ENCODE measurements around the gene ADAMTS10. TPM values are rescaled to one million over a fixed set of nuclear protein-coding genes. Genes with fewer than 3 reads are reported as not detected.

The ADAMTS10 gene
- total and polyA plus RNA-seq, 2 of the 8 experiments (the other 6 are each of a cell fraction or from before 2014, with no cell fraction given): 6.9 to 17.4 TPM

- peaks cover 17% of the 10 kb centered on the region for H3K23me2 ChIP-seq (ENCODE audit: low read depth, low read length)
- WGBS, 2 experiments (ENCODE audit: extremely low coverage in 1 of 2, insufficient coverage in 1 of 2, insufficient read length in 1 of 2, insufficient replicate concordance in 2 of 2, low coverage in 1 of 2, low lambda C conversion rate in 2 of 2, missing lambda C conversion rate in 1 of 2): 3% methylated on average over 46 of the region's 47 CpGs; no CpG with 5 or more reads in 1 of the 2 experiments
- H3K18ac ChIP-seq (ENCODE audit: extremely low read depth, low read length): peak overlapping the region; percentile 97
- peaks cover 10 to 29% (median 19%) of the 10 kb centered on the region in 4 experiments for H3K4me1 ChIP-seq (replicated peaks in 1 of 4; ENCODE audit: control insufficient read depth in 3 of 4, insufficient read depth in 4 of 4, low read length in 3 of 4)
- peaks cover 5% of the 10 kb centered on the region in 2 experiments; a peak in 3 of 4 replicates for H3K9me3 ChIP-seq (ENCODE audit: insufficient read depth in 2 of 2, low read depth in 1 of 2, low read length in 1 of 2)
- peak overlapping the region in 3 of 4 experiments; percentile 61 to 83 (median 75); a peak in 6 of 7 replicates for H3K9ac ChIP-seq (replicated peaks in 1 of 4; ENCODE audit: extremely low read depth in 1 of 4, low read depth in 3 of 4, low read length in 3 of 4)
- H2BK5ac ChIP-seq (ENCODE audit: low read depth, low read length): peak overlapping the region; percentile 98
- H2BK120ac ChIP-seq (replicated peaks; ENCODE audit: low read depth, low read length): peak overlapping the region; percentile 99
- peaks cover 0 to 7% (median 3%) of the 10 kb centered on the region in 4 experiments; a peak in 3 of 8 replicates for H3K36me3 ChIP-seq (ENCODE audit: control insufficient read depth in 2 of 4, insufficient read depth in 4 of 4, low read length in 3 of 4)
- peaks cover 6% of the 10 kb centered on the region for H3K79me1 ChIP-seq (ENCODE audit: low read depth, low read length)
- peak; percentile 36 to 82 for DNase-seq (ENCODE audit: low read depth in 1 of 2, low spot score in 2 of 2)
- peak overlapping the region; percentile 90 to 96 for H3K4me2 ChIP-seq (ENCODE audit: insufficient read depth in 1 of 2, low read depth in 2 of 2, low read length in 2 of 2)
- FAIRE-seq: peak; percentile 63
- peak overlapping the region; percentile 90 for H4K5ac ChIP-seq (ENCODE audit: insufficient read length, low read depth, low read length)
- H3K27me3 ChIP-seq (replicated peaks in 1 of 4; ENCODE audit: control insufficient read depth in 3 of 4, extremely low read depth in 1 of 4, insufficient read depth in 3 of 4, low read length in 3 of 4): no peaks in the 10 kb centered on the region
- ChIA-PET POLR2A (ENCODE audit: partially characterized antibody) (interaction anchor here (0.7 to 7.5 kb wide), 6 partner anchors 8 to 32 kb away, joined by 3 to 117 read pairs (median 4); no protein-coding TSS in a partner anchor), CTCF (ENCODE audit: partially characterized antibody) (interaction anchor here (0.6 to 1.5 kb wide), 3 partner anchors 14 to 183 kb away, joined by 4 to 14 read pairs (median 4); no protein-coding TSS in a partner anchor)
- peak overlapping the region; percentile 100 for H2BK15ac ChIP-seq (ENCODE audit: low read length)
- peaks cover 0 to 6% of the 10 kb centered on the region in 2 experiments; a peak in 1 of 4 replicates for H3K79me2 ChIP-seq (ENCODE audit: control insufficient read depth in 1 of 2, insufficient read depth in 2 of 2, low read length in 2 of 2)
- no peak overlapping the region for H3K14ac ChIP-seq (ENCODE audit: insufficient read length)
- H4K91ac ChIP-seq (replicated peaks; ENCODE audit: insufficient read length, low read length): peak overlapping the region; percentile 99
- peak overlapping the region; percentile 99 for H2AK5ac ChIP-seq (ENCODE audit: low read depth, low read length)
- peak overlapping the region; percentile 93; the same call in 1 of the 2 replicates for H2BK20ac ChIP-seq (ENCODE audit: low read length)
- H2BK12ac ChIP-seq (ENCODE audit: low read depth, low read length): peak overlapping the region; percentile 100
- no peak overlapping the region for H3K23ac ChIP-seq (ENCODE audit: insufficient read length)
- H2AFZ ChIP-seq (ENCODE audit: low read length): no peak overlapping the region
- peak overlapping the region; percentile 91 for H4K8ac ChIP-seq (ENCODE audit: extremely low read depth, insufficient read depth, low read length)
- peaks cover 0 to 3% of the 10 kb centered on the region in 2 experiments for H4K20me1 ChIP-seq (replicated peaks in 1 of 2; ENCODE audit: control insufficient read depth in 1 of 2, insufficient read depth in 2 of 2, low read length in 2 of 2)
- peak overlapping the region; percentile 70 to 93 (median 88) for H3K4me3 ChIP-seq (ENCODE audit: extremely low read depth in 1 of 4, insufficient read depth in 2 of 4, low read depth in 3 of 4, low read length in 4 of 4)
- peak overlapping the region; percentile 79 for H3K27ac ChIP-seq (ENCODE audit: low read depth, low read length)
- H3K4ac ChIP-seq (replicated peaks; ENCODE audit: insufficient read length, low read depth, low read length): peak overlapping the region; percentile 100
- peak overlapping the region; percentile 82 for H3K56ac ChIP-seq (replicated peaks; ENCODE audit: insufficient read length, low read depth, low read length)
- no peak for TF ChIP-seq ZNF274 (IDR thresholded peaks at IDR 0.05; ENCODE audit: borderline replicate concordance, extremely low read depth, low read length)
- TF ChIP-seq BACH1 (IDR thresholded peaks at IDR 0.05; ENCODE audit: low read length): no peak
- TF ChIP-seq PHF8 (conservative IDR thresholded peaks at IDR 0.05; ENCODE audit: low read depth, low read length): no peak
- TF ChIP-seq BCL11A (IDR thresholded peaks at IDR 0.05; ENCODE audit: low read depth in 2 of 2, low read length in 2 of 2): no peak
- TF ChIP-seq GABPA (IDR thresholded peaks at IDR 0.05; ENCODE audit: borderline replicate concordance, insufficient read depth, low read length): no peak
- no peak for TF ChIP-seq RXRA (IDR thresholded peaks at IDR 0.05; ENCODE audit: insufficient read depth, low read depth, low read length)
- no peak for TF ChIP-seq KDM5A (IDR thresholded peaks at IDR 0.05; ENCODE audit: low read length)
- no peak for TF ChIP-seq CHD1 (IDR thresholded peaks at IDR 0.05; ENCODE audit: low read depth, low read length)
- no peak for TF ChIP-seq BRCA1 (IDR thresholded peaks at IDR 0.05; ENCODE audit: low read depth, low read length)
- TF ChIP-seq RNF2 (IDR thresholded peaks at IDR 0.05; ENCODE audit: borderline replicate concordance, low read depth, low read length, missing control alignments, poor library complexity, severe bottlenecking): no peak
These were observed 1.1 kb downstream of the ADAMTS10 start for GRCh38 chr19:8609279-8610040.
